Endothelial cell of umbilical vein (primary cell): ENCODE results near the gene SCN1B. TPM values are rescaled to one million over a fixed set of nuclear protein-coding genes. Genes with fewer than 3 reads are reported as not detected.

Experiments used
- BruUV-seq: library from RNA; stranded (reverse); fragments of 400-500 nt; replicated peaks from 2 replicates; lab custom pipeline; 2021; lab: Mats Ljungman, UMichigan
- CTCF ChIA-PET: fragments of 300-600, 350-600 bp; sonication (Branson Sonifier 250); formaldehyde crosslinking; loops from one replicate; lab custom pipeline; 2021; ENCODE audit warnings: antibody characterized with exemption, inconsistent platforms; lab: Charles Lee
- POLR2A ChIA-PET: fragments of 300-600, 350-600 bp; sonication (Branson Sonifier 250); formaldehyde crosslinking; loops from one replicate; lab custom pipeline; 2021; ENCODE audit warnings: antibody characterized with exemption, inconsistent platforms; lab: Charles Lee
- DNase-seq: peaks from one replicate; pipeline ENCODE4 v3.0.0-alpha.2; 2011; ENCODE audit warnings: low read depth, low spot score
- FAIRE-seq: peaks from 2 replicates; lab custom pipeline; 2011; peaks lifted over from hg19 to GRCh38; lab: Jason Lieb, UNC
- H2AFZ ChIP-seq: 2 replicates; pipeline ENCODE4 v1.6.0; 2012; ENCODE audit warnings: low read depth, low read length, control low read depth, inconsistent platforms
- H3K27ac ChIP-seq: 2 replicates; pipeline ENCODE4 v1.5.1; 2011; ENCODE audit warnings: low read depth, mild to moderate bottlenecking, control low read depth, low read length, moderate library complexity; ENCODE audit not compliant: insufficient read depth
- H3K27me3 ChIP-seq, 2 experiments: 2 replicates each; pipeline versions ENCODE4 v1.6.0 to v1.6.1; 2011; ENCODE audit warnings: low read length in 2 of 2, mixed read lengths in 1 of 2; ENCODE audit not compliant: control insufficient read depth in 2 of 2, insufficient read depth in 2 of 2
- H3K36me3 ChIP-seq, 2 experiments: 2 replicates in 1 of 2; 3 replicates in 1 of 2; pipeline ENCODE4 v1.5.1; 2011; ENCODE audit warnings: low read length in 2 of 2, mild to moderate bottlenecking in 1 of 2, moderate library complexity in 1 of 2; ENCODE audit not compliant: control insufficient read depth in 2 of 2, insufficient read depth in 2 of 2; ENCODE audit errors: extremely low read depth in 1 of 2
- H3K4me1 ChIP-seq: 3 replicates; pipeline ENCODE4 v1.5.1; 2011; ENCODE audit warnings: mild to moderate bottlenecking, low read length; ENCODE audit not compliant: control insufficient read depth, insufficient read depth; ENCODE audit errors: extremely low read depth
- H3K4me2 ChIP-seq: 2 replicates; pipeline ENCODE4 v1.6.1; 2011; ENCODE audit warnings: low read length, control low read depth, mixed read lengths; ENCODE audit not compliant: insufficient read depth
- H3K4me3 ChIP-seq, 3 experiments: fragments of 200-600 bp in 1 of 3; sonication (generic), shearing (Covaris generic) in 1 of 3; replicated peaks in 1 of 3; 2 replicates each; pipeline ENCODE4 v1.5.1; 2011 to 2016; ENCODE audit warnings: control low read depth in 3 of 3, low read length in 3 of 3, mild to moderate bottlenecking in 2 of 3, inconsistent platforms in 1 of 3, low read depth in 1 of 3, moderate library complexity in 1 of 3; ENCODE audit not compliant: insufficient read depth in 1 of 3
- H3K79me2 ChIP-seq: 2 replicates; pipeline ENCODE4 v1.6.0; 2012; ENCODE audit warnings: low read length, inconsistent platforms; ENCODE audit not compliant: control insufficient read depth, insufficient read depth
- H3K9ac ChIP-seq: replicated peaks from 2 replicates; pipeline ENCODE3; 2011; ENCODE audit warnings: low read length, control low read depth; ENCODE audit not compliant: insufficient read depth; ENCODE audit errors: extremely low read depth
- H3K9me1 ChIP-seq: replicated peaks from 3 replicates; pipeline ENCODE4 v1.6.0; 2011; ENCODE audit warnings: mild to moderate bottlenecking, low read length; ENCODE audit not compliant: control insufficient read depth, insufficient read depth; ENCODE audit errors: extremely low read depth
- H3K9me3 ChIP-seq: replicated peaks from 2 replicates; pipeline ENCODE4 v1.5.1; 2012; ENCODE audit warnings: low read length, inconsistent platforms; ENCODE audit not compliant: control insufficient read depth, insufficient read depth
- H4K20me1 ChIP-seq: replicated peaks from 2 replicates; pipeline ENCODE3; 2011; ENCODE audit warnings: mild to moderate bottlenecking, low read length; ENCODE audit not compliant: control insufficient read depth, insufficient read depth; ENCODE audit errors: extremely low read depth
- GATA2 ChIP-seq: IDR thresholded peaks from 2 replicates; pipeline ENCODE4 v1.7.0; 2011; ENCODE audit warnings: low read depth, mild to moderate bottlenecking, moderate library complexity, mixed read lengths, low read length; ENCODE audit not compliant: insufficient read length, insufficient read depth
- JUN ChIP-seq: IDR thresholded peaks from 2 replicates; pipeline ENCODE4 v1.6.1; 2011; ENCODE audit warnings: borderline replicate concordance, low read depth; ENCODE audit not compliant: insufficient read length, insufficient read depth
- MYC ChIP-seq: IDR thresholded peaks from one replicate; pipeline ENCODE4 v1.6.1; 2011; ENCODE audit warnings: mild to moderate bottlenecking, low read depth, low read length
- POLR2AphosphoS5 ChIP-seq: IDR thresholded peaks from 2 replicates; pipeline ENCODE4 v1.6.1; 2012; ENCODE audit warnings: low read depth, mild to moderate bottlenecking, control low read depth, low read length, moderate library complexity; ENCODE audit not compliant: insufficient read depth
- dilution Hi-C: fragments of 300-500 bp; cut with MboI; formaldehyde crosslinking; loops from one replicate; pipeline ENCODE4 v1.15.0; 2019; ENCODE audit warnings: low sequenced_read_pairs; ENCODE audit not compliant: extremely low pct_ligation_motif_present
- intact Hi-C: fragments of 100-400 bp; cut with micrococcal nuclease; formaldehyde crosslinking; loops from one replicate; pipeline ENCODE4 v1.10.0; 2022
- polyA plus RNA-seq, 4 experiments: library from polyadenylated mRNA; depleted of rRNA in 3 of 4; stranded (reverse) in 3 of 4; unstranded in 1 of 4; fragments of >200 nt; gene quantifications; 2 replicates each; pipeline versions ENCODE4 v1.2.1 to v1.2.3, GENCODE V29; 2011 to 2012; ENCODE audit warnings: missing spikeins in 1 of 4
- total RNA-seq: library from RNA; stranded (reverse); gene quantifications from 2 replicates; pipeline ENCODE4 v1.2.3, GENCODE V29; 2021
- TF ChIP-seq, protein P1 (sequence below), 2 donors: IDR thresholded peaks; 1 replicate in 1 of 2; 2 replicates in 1 of 2; pipeline ENCODE4 v1.5.1; 2011; ENCODE audit warnings: low read length in 2 of 2, mild to moderate bottlenecking in 2 of 2, moderate library complexity in 2 of 2, control low read depth in 1 of 2, inconsistent platforms in 1 of 2, low read depth in 1 of 2; ENCODE audit not compliant: insufficient read depth in 1 of 2; ENCODE audit errors: extremely low read depth in 1 of 2

SCN1B gene
- total and polyA plus RNA-seq, 2 donors (not counting 3 experiments of a cell fraction or from before 2014, with no cell fraction given), result 11.2 to 14.2 TPM

GRCh38 chr19:35061583-35062373, 31.5 kb downstream of the SCN1B start:
- H3K36me3 ChIP-seq, result no peaks in the 10 kb centered on the region
- H4K20me1 ChIP-seq, result no peaks in the 10 kb centered on the region
- H3K27me3 ChIP-seq, result no peaks in the 10 kb centered on the region
- no TSS peak for BruUV-seq
- intact Hi-C loops, result no loop called here
- H2AFZ ChIP-seq, result no peak overlapping the region
- CTCF ChIA-PET, result interaction anchor here (1.5 kb wide), 1 partner anchor 17 kb away, joined by 5 read pairs; no protein-coding TSS in a partner anchor
- no peak overlapping the region for H3K4me3 ChIP-seq
- no peaks in the 10 kb centered on the region for H3K9me3 ChIP-seq
- H3K9ac ChIP-seq, result no peak overlapping the region
- TF ChIP-seq MYC (no peak), POLR2AphosphoS5 (no peak), JUN (no peak), GATA2 (no peak)
- TF ChIP-seq, protein P1, sequence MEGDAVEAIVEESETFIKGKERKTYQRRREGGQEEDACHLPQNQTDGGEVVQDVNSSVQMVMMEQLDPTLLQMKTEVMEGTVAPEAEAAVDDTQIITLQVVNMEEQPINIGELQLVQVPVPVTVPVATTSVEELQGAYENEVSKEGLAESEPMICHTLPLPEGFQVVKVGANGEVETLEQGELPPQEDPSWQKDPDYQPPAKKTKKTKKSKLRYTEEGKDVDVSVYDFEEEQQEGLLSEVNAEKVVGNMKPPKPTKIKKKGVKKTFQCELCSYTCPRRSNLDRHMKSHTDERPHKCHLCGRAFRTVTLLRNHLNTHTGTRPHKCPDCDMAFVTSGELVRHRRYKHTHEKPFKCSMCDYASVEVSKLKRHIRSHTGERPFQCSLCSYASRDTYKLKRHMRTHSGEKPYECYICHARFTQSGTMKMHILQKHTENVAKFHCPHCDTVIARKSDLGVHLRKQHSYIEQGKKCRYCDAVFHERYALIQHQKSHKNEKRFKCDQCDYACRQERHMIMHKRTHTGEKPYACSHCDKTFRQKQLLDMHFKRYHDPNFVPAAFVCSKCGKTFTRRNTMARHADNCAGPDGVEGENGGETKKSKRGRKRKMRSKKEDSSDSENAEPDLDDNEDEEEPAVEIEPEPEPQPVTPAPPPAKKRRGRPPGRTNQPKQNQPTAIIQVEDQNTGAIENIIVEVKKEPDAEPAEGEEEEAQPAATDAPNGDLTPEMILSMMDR (IDR thresholded peaks at IDR 0.05; ENCODE audit: extremely low read depth in 1 of 2, insufficient read depth in 1 of 2, low read depth in 1 of 2, low read length in 2 of 2), result no peak
- no peaks in the 10 kb centered on the region for H3K79me2 ChIP-seq
- H3K9me1 ChIP-seq, result no peaks in the 10 kb centered on the region
- H3K27ac ChIP-seq, result no peak overlapping the region
- FAIRE-seq (no peak), DNase-seq (no peak)
- H3K4me1 ChIP-seq, result no peaks in the 10 kb centered on the region
- POLR2A ChIA-PET, result no interaction called here
- dilution Hi-C loops, result no loop called here
- no peak overlapping the region for H3K4me2 ChIP-seq
